ENCODE results near the gene ANKRD33B.

DNA sequence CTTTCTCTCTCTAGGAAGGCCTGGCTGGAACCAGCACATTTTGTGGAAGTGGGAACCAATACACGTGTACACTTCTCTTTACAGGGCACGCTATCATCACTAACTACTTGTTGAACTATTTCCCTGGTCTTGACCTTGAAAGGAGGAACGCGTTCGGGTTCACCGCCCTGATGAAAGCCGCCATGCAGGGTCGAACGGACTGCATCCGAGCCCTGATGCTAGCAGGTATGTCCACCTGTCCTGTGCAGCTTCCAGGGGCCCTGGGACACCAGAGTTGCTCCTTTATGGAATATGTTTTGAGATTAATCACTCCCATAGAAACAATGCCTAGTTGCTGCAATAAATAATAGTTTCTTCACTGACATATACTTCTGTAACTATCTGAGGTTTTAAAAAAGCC is 74.1 kb downstream of the ANKRD33B start:
- TF ChIP-seq, protein P1, sequence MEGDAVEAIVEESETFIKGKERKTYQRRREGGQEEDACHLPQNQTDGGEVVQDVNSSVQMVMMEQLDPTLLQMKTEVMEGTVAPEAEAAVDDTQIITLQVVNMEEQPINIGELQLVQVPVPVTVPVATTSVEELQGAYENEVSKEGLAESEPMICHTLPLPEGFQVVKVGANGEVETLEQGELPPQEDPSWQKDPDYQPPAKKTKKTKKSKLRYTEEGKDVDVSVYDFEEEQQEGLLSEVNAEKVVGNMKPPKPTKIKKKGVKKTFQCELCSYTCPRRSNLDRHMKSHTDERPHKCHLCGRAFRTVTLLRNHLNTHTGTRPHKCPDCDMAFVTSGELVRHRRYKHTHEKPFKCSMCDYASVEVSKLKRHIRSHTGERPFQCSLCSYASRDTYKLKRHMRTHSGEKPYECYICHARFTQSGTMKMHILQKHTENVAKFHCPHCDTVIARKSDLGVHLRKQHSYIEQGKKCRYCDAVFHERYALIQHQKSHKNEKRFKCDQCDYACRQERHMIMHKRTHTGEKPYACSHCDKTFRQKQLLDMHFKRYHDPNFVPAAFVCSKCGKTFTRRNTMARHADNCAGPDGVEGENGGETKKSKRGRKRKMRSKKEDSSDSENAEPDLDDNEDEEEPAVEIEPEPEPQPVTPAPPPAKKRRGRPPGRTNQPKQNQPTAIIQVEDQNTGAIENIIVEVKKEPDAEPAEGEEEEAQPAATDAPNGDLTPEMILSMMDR (IDR thresholded peaks at IDR 0.05 in 8 of 11, conservative IDR thresholded peaks at IDR 0.05 in 3 of 11), result no peak
- no peak for TF ChIP-seq POLR2AphosphoS5 (IDR thresholded peaks at IDR 0.05)
